ENCODE measurements around the gene ESCO1.
"Not testable (repeated sequence)": the region's sequence is repeated elsewhere in the genome, so short reads cannot be mapped to it uniquely, and the experiment has no call there.

DNA sequence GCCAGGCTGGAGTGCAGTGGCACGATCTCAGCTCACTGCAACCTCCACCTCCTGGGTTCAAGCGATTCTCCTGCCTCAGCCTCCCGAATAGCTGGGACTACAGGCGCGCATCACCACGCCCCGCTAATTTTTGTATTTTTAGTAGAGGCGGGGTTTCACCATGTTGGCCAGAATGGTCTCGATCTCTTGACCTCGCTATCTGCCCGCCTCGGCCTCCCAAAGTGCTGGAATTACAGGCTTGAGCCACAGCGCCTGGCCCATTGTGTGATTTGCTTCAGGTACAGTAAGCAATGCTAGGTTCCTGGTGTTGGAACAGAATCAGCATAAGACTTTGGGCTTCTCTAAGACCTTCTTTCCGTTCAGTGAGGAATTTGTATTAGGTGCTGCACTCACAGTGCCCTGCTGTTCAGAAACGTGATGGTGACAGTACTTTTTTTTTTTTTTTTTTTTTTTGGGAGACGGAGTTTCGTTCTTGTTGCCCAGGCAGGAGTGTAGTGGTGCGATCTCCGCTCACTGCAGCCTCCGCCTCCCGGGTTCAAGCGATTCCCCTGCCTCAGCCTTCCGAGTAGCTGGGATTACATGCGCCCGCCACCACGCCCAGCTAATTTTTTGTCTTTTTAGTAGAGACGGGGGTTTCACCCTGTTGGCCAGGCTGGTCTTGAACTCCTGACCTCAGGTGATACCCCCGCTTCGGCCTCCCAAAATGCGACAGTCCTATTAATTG, 11.1 kb upstream of the ESCO1 start:
- TF ChIP-seq, protein P1, sequence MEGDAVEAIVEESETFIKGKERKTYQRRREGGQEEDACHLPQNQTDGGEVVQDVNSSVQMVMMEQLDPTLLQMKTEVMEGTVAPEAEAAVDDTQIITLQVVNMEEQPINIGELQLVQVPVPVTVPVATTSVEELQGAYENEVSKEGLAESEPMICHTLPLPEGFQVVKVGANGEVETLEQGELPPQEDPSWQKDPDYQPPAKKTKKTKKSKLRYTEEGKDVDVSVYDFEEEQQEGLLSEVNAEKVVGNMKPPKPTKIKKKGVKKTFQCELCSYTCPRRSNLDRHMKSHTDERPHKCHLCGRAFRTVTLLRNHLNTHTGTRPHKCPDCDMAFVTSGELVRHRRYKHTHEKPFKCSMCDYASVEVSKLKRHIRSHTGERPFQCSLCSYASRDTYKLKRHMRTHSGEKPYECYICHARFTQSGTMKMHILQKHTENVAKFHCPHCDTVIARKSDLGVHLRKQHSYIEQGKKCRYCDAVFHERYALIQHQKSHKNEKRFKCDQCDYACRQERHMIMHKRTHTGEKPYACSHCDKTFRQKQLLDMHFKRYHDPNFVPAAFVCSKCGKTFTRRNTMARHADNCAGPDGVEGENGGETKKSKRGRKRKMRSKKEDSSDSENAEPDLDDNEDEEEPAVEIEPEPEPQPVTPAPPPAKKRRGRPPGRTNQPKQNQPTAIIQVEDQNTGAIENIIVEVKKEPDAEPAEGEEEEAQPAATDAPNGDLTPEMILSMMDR (conservative IDR thresholded peaks at IDR 0.05), result not testable (repeated sequence)
- TF ChIP-seq ZFX (IDR thresholded peaks at IDR 0.05), result not testable (repeated sequence)

Data from C4-2B (cell line).